Activated naive CD4-positive, alpha-beta T cell treated with anti-CD3 and anti-CD28 coated beads, Interleukin-2, amount 10 ng/mL, durations not matched to agents 7 days and 5 days (primary cell): ENCODE data around the gene LSAMP.

Source experiments
- CTCF ChIA-PET: fragments of 350-600 bp; sonication (Branson Sonifier 250); formaldehyde crosslinking; loops from one replicate; lab custom pipeline; 2021; ENCODE audit warnings: antibody characterized with exemption; lab: Charles Lee
- DNase-seq: peaks from one replicate; pipeline ENCODE4 v3.0.0-alpha.2; 2020
- H3K27ac Mint-ChIP-seq: one replicate; pipeline ENCODE4 v1.8.0; 2021; ENCODE audit warnings: mild to moderate bottlenecking, moderate library complexity, mixed read lengths
- H3K27me3 Mint-ChIP-seq: one replicate; pipeline ENCODE4 v1.8.0; 2021; ENCODE audit warnings: mild to moderate bottlenecking, mixed read lengths
- H3K36me3 Mint-ChIP-seq: one replicate; pipeline ENCODE4 v1.8.0; 2021; ENCODE audit warnings: mixed read lengths
- H3K4me1 Mint-ChIP-seq: one replicate; pipeline ENCODE4 v1.8.0; 2021; ENCODE audit warnings: mixed read lengths
- H3K4me3 Mint-ChIP-seq: one replicate; pipeline ENCODE4 v1.8.0; 2021; ENCODE audit warnings: mild to moderate bottlenecking, moderate library complexity, mixed read lengths
- H3K9me3 Mint-ChIP-seq: one replicate; pipeline ENCODE4 v1.8.0; 2021; ENCODE audit warnings: mixed read lengths

Gene LSAMP

GRCh38 chr3:116069024-116069423 lies 376.3 kb downstream of the LSAMP start:
- peaks cover 1% of the 10 kb centered on the region for H3K9me3 Mint-ChIP-seq
- no peaks in the 10 kb centered on the region for H3K27me3 Mint-ChIP-seq
- DNase-seq, result no peak
- H3K4me1 Mint-ChIP-seq, result no peaks in the 10 kb centered on the region
- H3K27ac Mint-ChIP-seq, result no peak overlapping the region
- CTCF ChIA-PET, result no interaction called here
- no peaks in the 10 kb centered on the region for H3K36me3 Mint-ChIP-seq
- H3K4me3 Mint-ChIP-seq, result no peak overlapping the region

GRCh38 chr3:116067326-116067725 lies 378.0 kb downstream of the LSAMP start:
- no peaks in the 10 kb centered on the region for H3K27me3 Mint-ChIP-seq
- CTCF ChIA-PET, result no interaction called here
- H3K4me3 Mint-ChIP-seq, result no peak overlapping the region
- H3K9me3 Mint-ChIP-seq, result peaks cover under 1% of the 10 kb centered on the region
- no peaks in the 10 kb centered on the region for H3K36me3 Mint-ChIP-seq
- no peak for DNase-seq
- no peaks in the 10 kb centered on the region for H3K4me1 Mint-ChIP-seq
- H3K27ac Mint-ChIP-seq, result no peak overlapping the region

- CTCF ChIA-PET, result no interaction called here
- H3K27me3 Mint-ChIP-seq, result no peaks in the 10 kb centered on the region
- H3K36me3 Mint-ChIP-seq, result no peaks in the 10 kb centered on the region
Measured at GRCh38 chr3:116065501-116065900, 379.8 kb downstream of the LSAMP start.

GRCh38 chr3:116064646-116065045 lies 380.6 kb downstream of the LSAMP start:
- no peak for DNase-seq
- Mint-ChIP-seq H3K27ac (no peak overlapping the region), H3K4me3 (no peak overlapping the region), H3K27me3 (no peaks in the 10 kb centered on the region), H3K4me1 (no peaks in the 10 kb centered on the region), H3K9me3 (no peaks in the 10 kb centered on the region), H3K36me3 (no peaks in the 10 kb centered on the region)
- CTCF ChIA-PET, result no interaction called here

More at GRCh38 chr3:116065501-116065900, 379.8 kb downstream of the LSAMP start:
- no peak for DNase-seq
- no peak overlapping the region for H3K4me3 Mint-ChIP-seq
- no peaks in the 10 kb centered on the region for H3K9me3 Mint-ChIP-seq
- no peaks in the 10 kb centered on the region for H3K4me1 Mint-ChIP-seq
- H3K27ac Mint-ChIP-seq, result no peak overlapping the region

GRCh38 chr3:116059421-116060096 lies 385.7 kb downstream of the LSAMP start:
- Mint-ChIP-seq H3K27ac (no peak overlapping the region), H3K4me1 (no peaks in the 10 kb centered on the region), H3K27me3 (no peaks in the 10 kb centered on the region), H3K36me3 (no peaks in the 10 kb centered on the region), H3K4me3 (no peak overlapping the region), H3K9me3 (no peaks in the 10 kb centered on the region)
- DNase-seq, result no peak
- CTCF ChIA-PET, result no interaction called here

DNA sequence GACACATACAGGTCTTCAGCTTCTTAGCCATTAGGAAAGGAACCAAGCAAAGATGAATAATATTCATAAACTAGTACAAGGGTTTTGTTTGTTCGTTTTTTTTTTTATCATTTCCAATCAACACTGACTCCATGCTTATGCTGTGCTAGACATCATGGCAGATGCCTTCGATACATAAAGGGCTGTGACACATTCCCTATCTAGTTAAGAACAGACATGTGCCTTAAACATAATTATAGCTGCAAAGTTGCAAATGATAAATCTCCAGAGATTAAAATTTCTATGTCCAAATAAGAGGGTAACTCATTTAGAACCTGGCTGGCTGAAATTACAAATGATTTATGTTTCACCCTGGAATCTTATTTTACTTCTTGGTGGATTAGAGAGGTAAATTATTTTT lies 386.4 kb downstream of the LSAMP start:
- CTCF ChIA-PET, result no interaction called here
- Mint-ChIP-seq H3K36me3 (no peaks in the 10 kb centered on the region), H3K27me3 (no peaks in the 10 kb centered on the region), H3K27ac (no peak overlapping the region), H3K9me3 (no peaks in the 10 kb centered on the region), H3K4me1 (no peaks in the 10 kb centered on the region), H3K4me3 (no peak overlapping the region)
- DNase-seq, result no peak

- CTCF ChIA-PET, result no interaction called here
- H3K27me3 Mint-ChIP-seq, result no peaks in the 10 kb centered on the region
Measured at GRCh38 chr3:116057400-116058006, 387.8 kb downstream of the LSAMP start.

DNA sequence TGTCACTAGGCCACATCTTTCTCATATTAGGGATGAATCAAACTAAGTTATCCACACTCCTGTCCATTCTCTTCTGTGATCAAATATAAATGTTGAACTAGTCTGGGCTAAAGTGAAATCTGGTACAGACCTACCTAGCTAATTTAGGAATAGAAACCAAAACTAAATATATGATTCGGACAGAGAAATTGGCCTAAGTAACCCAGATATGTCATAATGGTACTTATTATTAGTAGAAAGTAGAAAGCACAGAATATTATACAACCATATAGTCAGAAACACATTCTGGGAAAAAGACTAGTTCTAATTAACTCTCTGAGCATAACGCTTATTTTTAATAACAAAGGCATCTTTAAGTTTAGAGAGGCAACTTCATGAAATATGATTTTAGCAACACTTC lies 389.0 kb downstream of the LSAMP start:
- Mint-ChIP-seq H3K36me3 (no peaks in the 10 kb centered on the region), H3K4me3 (no peak overlapping the region), H3K9me3 (no peaks in the 10 kb centered on the region), H3K4me1 (no peaks in the 10 kb centered on the region), H3K27me3 (no peaks in the 10 kb centered on the region), H3K27ac (no peak overlapping the region)
- DNase-seq, result no peak
- CTCF ChIA-PET, result no interaction called here

More at GRCh38 chr3:116057400-116058006, 387.8 kb downstream of the LSAMP start:
- Mint-ChIP-seq H3K4me3 (no peak overlapping the region), H3K27ac (no peak overlapping the region), H3K9me3 (no peaks in the 10 kb centered on the region), H3K4me1 (no peaks in the 10 kb centered on the region), H3K36me3 (no peaks in the 10 kb centered on the region)
- DNase-seq, result no peak

DNA sequence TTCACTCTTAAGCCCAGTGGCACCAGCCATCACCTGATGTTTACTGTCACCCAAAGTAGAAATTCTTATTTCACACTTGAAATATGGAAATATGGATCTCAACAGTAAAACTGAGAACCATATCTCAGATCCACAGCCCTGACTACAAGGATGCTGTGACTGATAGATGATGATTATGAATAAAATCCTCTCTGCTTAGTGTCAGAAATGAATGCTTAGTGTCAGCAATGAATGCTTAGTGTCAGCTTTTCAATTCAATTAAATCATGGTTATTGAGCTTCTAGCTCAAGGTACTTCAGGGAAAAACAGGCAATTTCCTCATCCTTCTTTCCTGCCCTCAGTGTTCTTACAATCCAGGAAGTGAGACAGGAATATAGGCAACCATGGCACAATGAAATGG lies 392.3 kb downstream of the LSAMP start:
- Mint-ChIP-seq H3K4me1 (no peaks in the 10 kb centered on the region), H3K36me3 (no peaks in the 10 kb centered on the region), H3K27ac (no peak overlapping the region), H3K4me3 (no peak overlapping the region), H3K9me3 (no peaks in the 10 kb centered on the region), H3K27me3 (no peaks in the 10 kb centered on the region)
- DNase-seq, result no peak
- CTCF ChIA-PET, result no interaction called here

DNA sequence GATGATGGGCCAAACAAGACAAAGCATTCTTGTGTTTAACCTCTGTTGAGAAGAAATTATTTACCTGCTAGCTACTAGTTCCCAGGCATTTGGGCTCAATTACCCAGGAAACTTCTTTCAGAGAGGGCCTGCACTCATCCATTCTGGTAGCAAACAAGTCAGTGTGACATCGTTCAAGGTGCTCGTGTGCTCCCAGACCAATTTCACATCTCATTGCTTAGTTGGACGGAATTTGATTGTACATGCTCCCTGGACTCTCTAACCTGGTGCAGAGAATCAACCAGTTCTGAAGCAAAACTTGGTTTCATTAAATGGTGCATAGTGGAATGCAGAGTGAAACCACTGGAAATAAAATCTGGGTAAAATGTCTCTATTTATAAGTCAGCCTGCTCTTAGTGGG lies 392.7 kb downstream of the LSAMP start:
- CTCF ChIA-PET, result no interaction called here
- Mint-ChIP-seq H3K27ac (no peak overlapping the region), H3K27me3 (no peaks in the 10 kb centered on the region), H3K4me1 (no peaks in the 10 kb centered on the region), H3K4me3 (no peak overlapping the region), H3K36me3 (no peaks in the 10 kb centered on the region), H3K9me3 (no peaks in the 10 kb centered on the region)
- DNase-seq, result no peak

DNA sequence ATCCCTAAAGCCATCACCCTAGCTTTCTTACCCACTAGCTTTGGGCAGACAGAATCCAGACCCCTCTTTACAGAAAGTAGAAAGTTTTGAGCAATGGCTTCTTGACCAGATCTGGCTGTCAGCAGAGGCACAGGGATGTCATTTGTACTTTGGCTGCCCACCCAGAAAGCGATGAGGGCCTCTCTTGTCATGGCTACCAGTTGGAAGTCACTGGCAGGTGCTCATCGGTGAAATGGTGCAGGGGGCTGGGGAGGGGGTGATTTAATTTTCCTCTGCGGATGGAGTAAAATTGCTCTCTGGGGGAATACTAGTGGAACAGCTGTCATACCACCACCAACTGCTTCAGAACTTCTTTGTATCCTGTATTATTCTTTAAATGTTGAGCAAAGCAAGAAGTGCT lies 393.7 kb downstream of the LSAMP start:
- no peak for DNase-seq
- Mint-ChIP-seq H3K4me1 (no peaks in the 10 kb centered on the region), H3K27me3 (no peaks in the 10 kb centered on the region), H3K9me3 (peaks cover 2% of the 10 kb centered on the region), H3K4me3 (no peak overlapping the region), H3K36me3 (no peaks in the 10 kb centered on the region), H3K27ac (no peak overlapping the region)
- CTCF ChIA-PET, result no interaction called here

DNA sequence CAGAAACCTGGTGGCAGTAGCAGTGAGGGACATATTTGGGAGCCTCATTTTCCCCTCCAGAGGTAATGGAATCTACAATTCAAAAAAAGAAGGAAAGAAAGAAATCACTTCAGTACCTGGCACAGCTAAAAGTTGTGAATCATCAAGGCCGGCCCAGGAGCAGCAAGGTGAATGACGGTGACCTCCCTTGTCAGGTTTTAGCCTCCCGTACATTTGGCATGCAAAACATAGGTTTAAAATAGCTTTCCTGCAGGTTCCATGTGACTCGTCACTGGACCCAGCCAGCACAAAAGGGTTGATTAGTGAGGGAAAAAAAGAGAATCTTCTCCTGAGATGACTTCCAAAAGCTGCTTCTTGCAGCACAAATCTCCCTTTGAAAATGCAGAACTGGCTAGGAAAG lies 394.2 kb downstream of the LSAMP start:
- no peak for DNase-seq
- H3K27me3 Mint-ChIP-seq, result no peaks in the 10 kb centered on the region
- H3K4me3 Mint-ChIP-seq, result no peak overlapping the region
- no peak overlapping the region for H3K27ac Mint-ChIP-seq
- peaks cover 2% of the 10 kb centered on the region for H3K9me3 Mint-ChIP-seq
- H3K4me1 Mint-ChIP-seq, result no peaks in the 10 kb centered on the region
- CTCF ChIA-PET, result no interaction called here
- H3K36me3 Mint-ChIP-seq, result no peaks in the 10 kb centered on the region

DNA sequence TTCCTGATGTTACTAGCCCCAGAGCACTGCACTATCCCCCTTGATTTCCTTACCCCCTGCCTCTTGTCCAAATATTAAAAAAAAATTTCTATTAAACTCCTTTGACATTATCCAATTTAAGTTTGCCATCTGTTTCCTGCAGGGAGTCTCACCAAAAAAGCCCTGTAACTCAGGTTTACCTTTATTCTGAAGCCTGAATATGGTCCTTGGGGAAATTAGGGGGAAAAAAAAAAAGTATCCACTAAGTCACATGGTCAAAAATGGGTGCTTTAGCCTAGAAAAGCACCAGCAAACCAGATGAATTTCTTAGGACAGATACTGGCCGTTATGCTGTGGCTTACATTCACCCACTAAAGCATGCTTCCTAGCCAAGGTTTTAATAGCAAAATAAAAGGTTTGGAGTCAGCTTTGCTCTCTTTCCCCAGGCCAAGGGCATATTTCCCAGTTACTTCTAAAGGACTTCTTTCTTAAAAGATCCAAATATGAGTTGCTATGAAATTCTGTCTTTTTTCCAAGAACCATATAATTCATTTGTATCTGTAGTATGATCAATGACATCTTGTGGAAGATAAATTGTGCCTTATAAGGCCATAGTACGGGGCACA lies 394.9 kb downstream of the LSAMP start:
- CTCF ChIA-PET, result no interaction called here
- H3K36me3 Mint-ChIP-seq, result no peaks in the 10 kb centered on the region
- DNase-seq, result no peak
- no peaks in the 10 kb centered on the region for H3K4me1 Mint-ChIP-seq
- no peaks in the 10 kb centered on the region for H3K27me3 Mint-ChIP-seq
- no peak overlapping the region for H3K4me3 Mint-ChIP-seq
- peaks cover 2% of the 10 kb centered on the region for H3K9me3 Mint-ChIP-seq
- H3K27ac Mint-ChIP-seq, result no peak overlapping the region

DNA sequence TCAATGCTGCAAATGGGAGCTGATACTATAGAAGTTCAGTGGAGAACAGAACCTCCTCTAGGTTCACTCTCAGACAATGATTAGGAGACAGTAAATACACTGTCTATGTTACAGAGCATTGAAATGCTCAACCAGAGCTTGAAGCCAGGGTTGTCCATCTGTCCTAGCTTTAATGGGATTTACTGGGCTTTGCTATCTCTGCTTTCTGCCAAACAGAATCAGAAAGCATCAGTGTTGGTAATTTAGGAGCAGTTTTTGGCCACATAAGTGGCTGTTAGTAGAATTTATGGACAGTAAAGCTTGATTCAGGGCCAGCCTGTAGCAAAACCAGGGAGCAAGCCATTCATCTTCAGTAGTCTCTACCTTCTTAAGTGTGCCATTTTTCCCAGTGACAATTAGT lies 396.3 kb downstream of the LSAMP start:
- Mint-ChIP-seq H3K27me3 (no peaks in the 10 kb centered on the region), H3K4me3 (no peak overlapping the region), H3K9me3 (peaks cover 2% of the 10 kb centered on the region), H3K36me3 (no peaks in the 10 kb centered on the region), H3K4me1 (no peaks in the 10 kb centered on the region), H3K27ac (no peak overlapping the region)
- CTCF ChIA-PET, result no interaction called here
- no peak for DNase-seq

DNA sequence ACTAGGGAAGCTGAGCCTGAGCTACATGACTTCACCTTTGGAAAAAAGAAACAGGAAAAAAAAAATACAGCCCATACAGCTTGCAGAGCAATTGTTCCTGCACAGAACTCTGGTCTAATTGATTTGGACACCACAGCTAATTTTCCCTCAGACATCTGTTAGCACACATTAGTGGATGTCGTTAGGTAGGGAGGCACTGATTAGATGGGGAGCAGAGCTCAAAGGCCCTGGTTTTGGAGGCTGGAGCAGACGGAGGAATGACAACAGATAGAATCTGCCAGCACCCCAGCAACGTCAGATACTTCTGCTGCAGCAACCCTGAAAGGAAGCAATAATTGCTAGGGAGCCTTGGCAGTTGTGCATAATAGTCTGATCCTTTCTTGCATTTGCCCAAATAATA lies 398.9 kb downstream of the LSAMP start:
- H3K4me3 Mint-ChIP-seq, result no peak overlapping the region
- no peaks in the 10 kb centered on the region for H3K4me1 Mint-ChIP-seq
- H3K27ac Mint-ChIP-seq, result no peak overlapping the region
- peaks cover 2% of the 10 kb centered on the region for H3K9me3 Mint-ChIP-seq
- no peak for DNase-seq
- CTCF ChIA-PET, result no interaction called here
- no peaks in the 10 kb centered on the region for H3K36me3 Mint-ChIP-seq
- no peaks in the 10 kb centered on the region for H3K27me3 Mint-ChIP-seq
